Urinary bladder (tissue), 4 donors: ENCODE data around the gene OR2AT4. TPM values are rescaled to one million over a fixed set of nuclear protein-coding genes. Genes with fewer than 3 reads are reported as not detected.
"Not testable (repeated sequence)": the region's sequence is repeated elsewhere in the genome, so short reads cannot be mapped to it uniquely, and the experiment has no call there.

Experiments
- DNase-seq: peaks from one replicate; pipeline ENCODE4 v3.0.0-alpha.2; 2015; ENCODE audit errors: extremely low spot score
- H3K27ac ChIP-seq: one replicate; pipeline ENCODE4 v1.5.1; 2013; ENCODE audit warnings: low read depth, mild to moderate bottlenecking, moderate library complexity
- H3K36me3 ChIP-seq: one replicate; pipeline ENCODE4 v1.6.1; 2013; ENCODE audit warnings: mild to moderate bottlenecking, moderate library complexity; ENCODE audit not compliant: insufficient read depth
- H3K4me1 ChIP-seq: one replicate; pipeline ENCODE4 v1.6.1; 2013; ENCODE audit warnings: mild to moderate bottlenecking, moderate library complexity; ENCODE audit not compliant: insufficient read depth
- H3K4me3 ChIP-seq: one replicate; pipeline ENCODE4 v1.5.1; 2013; ENCODE audit warnings: low read depth, low read length
- WGBS: extraction: QIAGEN DNeasy Blood & Tissue Kit; methylation state at CpG from one replicate; pipeline ENCODE4 v1.1.7; 2013; 5-methylcytosine and 5-hydroxymethylcytosine counted together
- polyA plus RNA-seq: library from polyadenylated mRNA; stranded (reverse); fragments of 200-250 nt; gene quantifications from one replicate; pipeline ENCODE4 v1.2.3, GENCODE V29; 2013
- total RNA-seq: library from RNA; depleted of rRNA; stranded (reverse); fragments of >200 nt; gene quantifications from one replicate; pipeline ENCODE4 v1.2.3, GENCODE V29; 2014
- donor health status: healthy with polysubstance abuse.
- donor health status: healthy.

The OR2AT4 gene
- total and polyA plus RNA-seq, 2 donors, result 0.05 TPM; not detected in 1

DNA sequence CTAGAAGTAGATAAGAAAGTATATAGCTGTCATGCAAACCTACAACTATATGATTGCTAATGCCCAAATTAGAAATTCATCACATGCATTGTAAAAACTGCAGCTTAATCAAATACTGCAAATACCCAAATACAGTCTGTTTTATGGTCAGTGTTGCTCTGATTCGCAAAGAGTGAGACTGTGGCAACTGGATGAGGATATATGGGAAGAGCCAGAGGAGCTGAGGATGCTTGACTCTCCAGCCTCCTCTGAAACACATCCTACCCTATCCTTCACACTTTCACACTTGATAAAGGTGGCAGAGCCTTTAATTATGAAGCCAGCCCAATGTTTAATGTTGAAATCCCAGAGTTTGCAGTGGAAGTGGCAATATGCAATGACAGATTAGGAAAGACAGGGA, 21.9 kb upstream of the OR2AT4 start:
- Histone ChIP-seq H3K4me1 (no peaks in the 10 kb centered on the region), H3K27ac (no peak overlapping the region), H3K36me3 (no peaks in the 10 kb centered on the region), H3K4me3 (no peak overlapping the region)
- WGBS, result 93% methylated on average over 1 of the region's 1 CpG
- no peak for DNase-seq

- 95% methylated on average over 2 of the region's 2 CpGs for WGBS
- Histone ChIP-seq H3K27ac (no peak overlapping the region), H3K4me3 (no peak overlapping the region), H3K4me1 (no peaks in the 10 kb centered on the region), H3K36me3 (no peaks in the 10 kb centered on the region)
- no peak for DNase-seq
Measured at GRCh38 chr11:75114465-75114864, 17.8 kb upstream of the OR2AT4 start.

DNA sequence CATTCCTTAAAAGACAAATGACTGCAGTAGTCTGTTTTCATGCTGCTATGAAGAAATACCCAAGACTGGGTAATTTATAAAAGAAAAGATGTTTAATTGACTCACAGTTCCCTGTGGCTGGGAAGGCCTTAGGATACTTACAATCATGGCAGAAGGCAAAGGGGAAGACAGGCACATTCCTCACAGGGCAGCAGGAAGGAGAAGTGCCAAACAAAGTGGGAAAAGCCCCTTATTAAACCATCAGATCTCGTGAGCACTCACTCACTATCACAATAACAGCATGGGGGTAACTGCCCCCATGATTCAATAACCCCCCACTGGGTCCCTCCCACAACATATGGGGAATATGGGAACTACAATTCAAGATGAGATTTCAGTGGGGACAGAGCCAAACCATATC, 16.4 kb upstream of the OR2AT4 start:
- Histone ChIP-seq H3K4me1 (no peaks in the 10 kb centered on the region), H3K36me3 (no peaks in the 10 kb centered on the region), H3K27ac (no peak overlapping the region), H3K4me3 (no peak overlapping the region)
- DNase-seq, result no peak
- WGBS, result 53% methylated on average over 1 of the region's 1 CpG

- H3K36me3 ChIP-seq, result no peaks in the 10 kb centered on the region
- DNase-seq, result no peak
- no peaks in the 10 kb centered on the region for H3K4me1 ChIP-seq
- 83% methylated on average over 2 of the region's 2 CpGs for WGBS
- no peak overlapping the region for H3K27ac ChIP-seq
- no peak overlapping the region for H3K4me3 ChIP-seq
Measured at GRCh38 chr11:75112200-75112599, 15.5 kb upstream of the OR2AT4 start.

GRCh38 chr11:75107187-75107586, 10.5 kb upstream of the OR2AT4 start:
- Histone ChIP-seq H3K27ac (no peak overlapping the region), H3K4me1 (no peaks in the 10 kb centered on the region), H3K4me3 (no peak overlapping the region), H3K36me3 (no peaks in the 10 kb centered on the region)
- 49% methylated on average over 4 of the region's 4 CpGs for WGBS
- no peak for DNase-seq

GRCh38 chr11:75105967-75106681, 9.4 kb upstream of the OR2AT4 start:
- 75% methylated on average over 2 of the region's 2 CpGs for WGBS
- not testable (repeated sequence) for H3K4me1 ChIP-seq, DNase-seq, H3K4me3 ChIP-seq, H3K27ac ChIP-seq, H3K36me3 ChIP-seq

GRCh38 chr11:75105462-75105925, 8.8 kb upstream of the OR2AT4 start:
- Histone ChIP-seq H3K27ac (no peak overlapping the region), H3K36me3 (no peaks in the 10 kb centered on the region), H3K4me3 (no peak overlapping the region), H3K4me1 (no peaks in the 10 kb centered on the region)
- whole genome bisulfite sequencing, result 64% methylated on average over 9 of the region's 9 CpGs
- no peak for DNase-seq

DNA sequence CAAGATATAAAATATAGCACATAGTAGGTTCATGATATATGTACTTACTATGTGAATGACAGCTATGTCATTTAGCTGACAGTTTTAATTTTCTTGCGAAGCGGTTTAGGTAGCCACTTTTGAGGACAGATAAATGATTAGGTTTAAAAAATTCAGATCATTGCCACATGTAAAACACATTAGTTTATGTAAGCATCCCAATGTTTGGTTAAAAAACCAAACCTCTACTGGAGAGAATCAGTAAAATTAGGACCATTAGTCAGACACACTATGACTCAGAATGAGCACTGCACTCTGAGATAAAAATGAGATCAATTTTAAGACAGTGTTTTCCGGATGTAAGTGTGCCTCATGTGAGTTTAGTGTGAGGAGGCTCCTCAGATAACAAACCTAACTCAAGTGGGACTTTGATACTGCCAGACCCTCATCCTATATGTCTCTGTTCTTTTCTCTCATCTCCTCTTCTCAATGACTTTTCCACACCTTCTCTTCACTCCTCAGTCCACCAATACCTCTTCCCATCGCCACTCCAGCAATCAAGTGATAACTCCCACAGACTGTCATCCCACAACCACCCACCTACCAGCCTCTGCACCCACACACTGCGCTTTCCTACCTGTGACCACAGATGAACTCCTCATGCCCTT, 6.8 kb upstream of the OR2AT4 start:
- Histone ChIP-seq H3K36me3 (no peaks in the 10 kb centered on the region), H3K4me3 (no peak overlapping the region), H3K27ac (no peak overlapping the region), H3K4me1 (no peaks in the 10 kb centered on the region)
- DNase-seq, result no peak
- 79% methylated on average over 5 of the region's 5 CpGs for WGBS

DNA sequence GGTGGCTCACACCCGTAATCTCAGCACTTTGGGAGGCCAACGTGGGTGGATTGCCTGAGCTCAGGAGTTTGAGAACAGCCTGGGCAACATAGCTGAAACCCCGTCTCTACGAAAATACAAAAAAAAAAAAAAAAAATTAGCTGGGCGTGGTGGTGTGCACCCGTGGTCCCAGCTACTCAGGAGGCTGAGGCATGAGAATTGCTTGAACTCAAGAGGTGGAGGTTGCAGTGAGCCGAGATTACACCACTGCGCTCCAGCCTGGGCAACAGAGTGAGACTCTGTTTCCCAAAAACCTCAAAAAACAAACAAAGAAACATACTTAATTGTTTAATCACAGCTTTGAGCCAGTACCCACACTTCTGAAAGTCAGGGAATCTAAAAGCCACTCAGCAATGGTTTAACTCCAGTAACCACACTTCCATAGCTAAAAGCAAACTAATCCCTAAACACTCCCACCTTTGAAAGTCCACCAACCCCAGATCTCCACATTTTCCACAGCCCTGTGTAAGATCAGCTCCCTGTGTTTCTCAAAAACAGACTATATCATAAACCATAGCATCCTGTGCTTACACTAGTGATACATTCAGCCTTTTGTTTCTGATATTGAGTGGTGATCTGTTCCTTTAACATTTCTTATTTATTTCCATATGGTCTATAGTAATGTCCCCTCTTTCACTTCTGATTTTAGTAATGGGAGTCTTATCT, 4.9 kb upstream of the OR2AT4 start:
- H3K4me3 ChIP-seq, result no peak overlapping the region
- no peaks in the 10 kb centered on the region for H3K36me3 ChIP-seq
- H3K27ac ChIP-seq, result no peak overlapping the region
- no peak for DNase-seq
- WGBS, result 81% methylated on average over 8 of the region's 8 CpGs
- H3K4me1 ChIP-seq, result no peaks in the 10 kb centered on the region

DNA sequence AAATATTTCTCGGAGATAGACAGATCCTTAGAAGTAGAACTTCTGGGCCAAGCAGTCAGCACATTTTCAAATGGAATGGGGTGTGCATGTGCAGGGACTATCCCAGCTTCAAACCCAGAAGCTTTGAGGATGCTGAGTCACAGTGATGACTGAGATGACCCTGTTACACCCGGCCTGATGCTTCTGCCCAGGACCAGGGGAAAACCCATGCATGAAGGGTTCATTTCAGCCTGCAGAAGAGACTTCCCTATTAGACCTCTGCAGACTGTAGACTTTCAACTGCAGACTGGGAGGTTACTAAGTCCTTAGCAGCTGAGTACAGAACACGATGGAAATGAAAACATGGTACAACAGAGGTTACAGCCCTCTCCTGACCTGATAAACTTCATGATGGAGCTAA, 3.6 kb upstream of the OR2AT4 start:
- 51% methylated on average over 3 of the region's 3 CpGs for WGBS

DNA sequence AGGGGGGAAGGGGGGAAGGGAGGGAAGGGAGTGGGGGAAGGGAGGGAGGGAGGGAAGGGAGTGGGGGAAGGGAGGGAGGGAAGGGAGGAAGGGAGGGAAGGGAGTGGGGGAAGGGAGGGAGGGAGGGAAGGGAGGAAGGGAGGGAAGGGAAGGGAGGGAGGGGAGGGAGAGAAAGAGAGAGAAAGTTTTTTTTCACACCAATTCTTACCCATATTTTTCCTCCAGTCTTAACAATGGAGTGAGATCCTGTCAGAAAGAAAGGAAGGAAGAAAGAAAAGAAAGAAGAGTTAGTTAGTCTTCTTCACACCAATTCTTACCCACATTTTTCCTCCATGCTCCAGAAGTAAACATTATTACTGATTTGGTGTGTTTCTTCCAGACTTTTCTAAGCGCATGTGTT, 3.0 kb upstream of the OR2AT4 start:
- Histone ChIP-seq H3K4me3 (no peak overlapping the region), H3K27ac (no peak overlapping the region), H3K4me1 (no peaks in the 10 kb centered on the region), H3K36me3 (no peaks in the 10 kb centered on the region)
- 91% methylated on average over 1 of the region's 1 CpG for WGBS
- DNase-seq, result no peak

More for the DNA sequence above, 3.6 kb upstream of the OR2AT4 start:
- DNase-seq, result no peak
- H3K4me3 ChIP-seq, result no peak overlapping the region
- H3K4me1 ChIP-seq, result no peaks in the 10 kb centered on the region
- H3K27ac ChIP-seq, result no peak overlapping the region
- H3K36me3 ChIP-seq, result no peaks in the 10 kb centered on the region

- H3K4me3 ChIP-seq, DNase-seq, H3K36me3 ChIP-seq, H3K27ac ChIP-seq, H3K4me1 ChIP-seq: not testable (repeated sequence)
- WGBS, result 91% methylated on average over 22 of the region's 22 CpGs
Measured at GRCh38 chr11:75098835-75099439, 2.3 kb upstream of the OR2AT4 start.

GRCh38 chr11:75098181-75098580, 1.5 kb upstream of the OR2AT4 start:
- 95% methylated on average over 21 of the region's 21 CpGs for WGBS
- not testable (repeated sequence) for DNase-seq

More at GRCh38 chr11:75098181-75098580, 1.5 kb upstream of the OR2AT4 start:
- not testable (repeated sequence) for H3K4me1 ChIP-seq, H3K36me3 ChIP-seq, H3K4me3 ChIP-seq, H3K27ac ChIP-seq
